ENCODE measurements around the gene NAPA.
A peak's percentile ranks its signal among the peaks of the same experiment; 100 is the strongest.

NAPA gene

GRCh38 chr19:47481460-47482052, 33.3 kb downstream of the NAPA start:
- DNase-seq (ENCODE audit: insufficient read length, low spot score) (no peak), FAIRE-seq (no peak)
- TF ChIP-seq POLR2AphosphoS5 (IDR thresholded peaks at IDR 0.05; ENCODE audit: low read depth, low read length) (no peak), TAF1 (IDR thresholded peaks at IDR 0.05; ENCODE audit: low read depth, low read length) (no peak), POU2F2 (IDR thresholded peaks at IDR 0.05; ENCODE audit: low read depth, low read length) (no peak), PAX5 (IDR thresholded peaks at IDR 0.05; ENCODE audit: insufficient read depth, low read length, severe bottlenecking) (no peak)

GRCh38 chr19:47480658-47481057, 34.2 kb downstream of the NAPA start:
- no peak for DNase-seq (ENCODE audit: insufficient read length, low spot score)
- FAIRE-seq, result no peak
- TF ChIP-seq POU2F2 (IDR thresholded peaks at IDR 0.05; ENCODE audit: low read depth, low read length) (no peak), POLR2A (IDR thresholded peaks at IDR 0.05; ENCODE audit: low read depth, low read length) (no peak), TAF1 (IDR thresholded peaks at IDR 0.05; ENCODE audit: low read depth, low read length) (no peak), SPI1 (IDR thresholded peaks at IDR 0.05; ENCODE audit: low read depth, low read length) (no peak), PAX5 (IDR thresholded peaks at IDR 0.05; ENCODE audit: insufficient read depth, low read length, severe bottlenecking) (no peak), POLR2AphosphoS5 (IDR thresholded peaks at IDR 0.05; ENCODE audit: low read depth, low read length) (no peak)

- FAIRE-seq (no peak), DNase-seq (ENCODE audit: insufficient read length, low spot score) (no peak)
- TF ChIP-seq POLR2A (IDR thresholded peaks at IDR 0.05; ENCODE audit: low read depth, low read length), result no peak
- no peak for TF ChIP-seq SPI1 (IDR thresholded peaks at IDR 0.05; ENCODE audit: low read depth, low read length)
- no peak for TF ChIP-seq POU2F2 (IDR thresholded peaks at IDR 0.05; ENCODE audit: low read depth, low read length)
- TF ChIP-seq TAF1 (IDR thresholded peaks at IDR 0.05; ENCODE audit: low read depth, low read length), result no peak
- no peak for TF ChIP-seq PAX5 (IDR thresholded peaks at IDR 0.05; ENCODE audit: insufficient read depth, low read length, severe bottlenecking)
- TF ChIP-seq POLR2AphosphoS5 (IDR thresholded peaks at IDR 0.05; ENCODE audit: low read depth, low read length), result no peak
Observed at GRCh38 chr19:47479701-47480503, 35.0 kb downstream of the NAPA start.

GRCh38 chr19:47476438-47476972, 38.4 kb downstream of the NAPA start:
- no peak for TF ChIP-seq PAX5 (IDR thresholded peaks at IDR 0.05; ENCODE audit: insufficient read depth, low read length, severe bottlenecking)
- no peak for TF ChIP-seq TAF1 (IDR thresholded peaks at IDR 0.05; ENCODE audit: low read depth, low read length)
- no peak for TF ChIP-seq POLR2A (IDR thresholded peaks at IDR 0.05; ENCODE audit: low read depth, low read length)
- no peak for TF ChIP-seq POU2F2 (IDR thresholded peaks at IDR 0.05; ENCODE audit: low read depth, low read length)
- TF ChIP-seq SPI1 (IDR thresholded peaks at IDR 0.05; ENCODE audit: low read depth, low read length), result no peak
- no peak for TF ChIP-seq POLR2AphosphoS5 (IDR thresholded peaks at IDR 0.05; ENCODE audit: low read depth, low read length)
- FAIRE-seq, result no peak

GRCh38 chr19:47475465-47475864, 39.4 kb downstream of the NAPA start:
- DNase-seq (ENCODE audit: insufficient read length, low spot score), result no peak
- no peak for TF ChIP-seq POU2F2 (IDR thresholded peaks at IDR 0.05; ENCODE audit: low read depth, low read length)
- TF ChIP-seq TAF1 (IDR thresholded peaks at IDR 0.05; ENCODE audit: low read depth, low read length), result no peak
- no peak for TF ChIP-seq SPI1 (IDR thresholded peaks at IDR 0.05; ENCODE audit: low read depth, low read length)
- no peak for TF ChIP-seq POLR2AphosphoS5 (IDR thresholded peaks at IDR 0.05; ENCODE audit: low read depth, low read length)
- TF ChIP-seq PAX5 (IDR thresholded peaks at IDR 0.05; ENCODE audit: insufficient read depth, low read length, severe bottlenecking), result no peak
- TF ChIP-seq POLR2A (IDR thresholded peaks at IDR 0.05; ENCODE audit: low read depth, low read length), result no peak
- FAIRE-seq, result no peak

More at GRCh38 chr19:47476438-47476972, 38.4 kb downstream of the NAPA start:
- no peak for DNase-seq (ENCODE audit: insufficient read length, low spot score)

GRCh38 chr19:47473336-47473735, 41.5 kb downstream of the NAPA start:
- FAIRE-seq, result no peak
- no peak for DNase-seq (ENCODE audit: insufficient read length, low spot score)
- TF ChIP-seq POLR2AphosphoS5 (IDR thresholded peaks at IDR 0.05; ENCODE audit: low read depth, low read length) (no peak), PAX5 (IDR thresholded peaks at IDR 0.05; ENCODE audit: insufficient read depth, low read length, severe bottlenecking) (no peak)

GRCh38 chr19:47471733-47472457, 43.0 kb downstream of the NAPA start, which contains the start of gene SLC8A2:
Gene SLC8A2, minus strand, starts transcription at chr19:47471893. Its CDS starts 5,490 bp downstream, at chr19:47466403.
- DNase-seq (ENCODE audit: insufficient read length, low spot score) (peak; percentile 74), FAIRE-seq (no peak)

GRCh38 chr19:47471381-47471732, 43.5 kb downstream of the NAPA start:
- no peak for FAIRE-seq
- TF ChIP-seq POU2F2 (IDR thresholded peaks at IDR 0.05; ENCODE audit: low read depth, low read length) (no peak), TAF1 (IDR thresholded peaks at IDR 0.05; ENCODE audit: low read depth, low read length) (no peak), SPI1 (IDR thresholded peaks at IDR 0.05; ENCODE audit: low read depth, low read length) (no peak), POLR2A (IDR thresholded peaks at IDR 0.05; ENCODE audit: low read depth, low read length) (no peak), PAX5 (IDR thresholded peaks at IDR 0.05; ENCODE audit: insufficient read depth, low read length, severe bottlenecking) (no peak), POLR2AphosphoS5 (IDR thresholded peaks at IDR 0.05; ENCODE audit: low read depth, low read length) (no peak)
- DNase-seq (ENCODE audit: insufficient read length, low spot score), result no peak

More at GRCh38 chr19:47471733-47472457, 43.0 kb downstream of the NAPA start, which contains the start of gene SLC8A2:
- TF ChIP-seq POLR2AphosphoS5 (IDR thresholded peaks at IDR 0.05; ENCODE audit: low read depth, low read length) (no peak), POLR2A (IDR thresholded peaks at IDR 0.05; ENCODE audit: low read depth, low read length) (no peak), POU2F2 (IDR thresholded peaks at IDR 0.05; ENCODE audit: low read depth, low read length) (no peak), SPI1 (IDR thresholded peaks at IDR 0.05; ENCODE audit: low read depth, low read length) (no peak), TAF1 (IDR thresholded peaks at IDR 0.05; ENCODE audit: low read depth, low read length) (no peak)
